Mesenchymal stem cell (in vitro differentiated cells and primary cell): ENCODE data around the gene POLR3A.

Experiments used
- DNase-seq: peaks from one replicate; pipeline ENCODE4 v3.0.0-alpha.2; 2013
- H2AFZ ChIP-seq: one replicate; pipeline ENCODE4 v1.6.1; 2013; ENCODE audit warnings: low read depth, mild to moderate bottlenecking, control low read depth, inconsistent platforms, low read length, moderate library complexity
- H2AK5ac ChIP-seq: 2 replicates; pipeline ENCODE4 v1.6.1; 2013; ENCODE audit warnings: low read length, moderate library complexity, mild to moderate bottlenecking, inconsistent platforms; ENCODE audit not compliant: severe bottlenecking
- H2BK120ac ChIP-seq: one replicate; pipeline ENCODE4 v1.6.1; 2013; ENCODE audit warnings: low read depth, mild to moderate bottlenecking, inconsistent platforms, low read length, moderate library complexity
- H2BK12ac ChIP-seq, 2 experiments: one replicate each; pipeline ENCODE4 v1.6.1; 2013; ENCODE audit warnings: inconsistent platforms in 2 of 2, low read length in 2 of 2, mild to moderate bottlenecking in 2 of 2, moderate library complexity in 2 of 2, control low read depth in 1 of 2
- H2BK15ac ChIP-seq: one replicate; pipeline ENCODE4 v1.6.1; 2013; ENCODE audit warnings: mild to moderate bottlenecking, low read depth, inconsistent platforms; ENCODE audit not compliant: poor library complexity, severe bottlenecking
- H2BK5ac ChIP-seq: 2 replicates; pipeline ENCODE4 v1.6.1; 2013; ENCODE audit warnings: low read depth, mild to moderate bottlenecking, low read length, control low read depth, inconsistent platforms; ENCODE audit not compliant: poor library complexity, severe bottlenecking
- H3K14ac ChIP-seq, 2 experiments: one replicate each; pipeline ENCODE4 v1.6.1; 2013; ENCODE audit warnings: inconsistent platforms in 2 of 2, low read length in 2 of 2, control low read depth in 1 of 2, mild to moderate bottlenecking in 1 of 2, moderate library complexity in 1 of 2
- H3K18ac ChIP-seq, 2 experiments: one replicate each; pipeline ENCODE4 v1.6.1; 2013; ENCODE audit warnings: inconsistent platforms in 2 of 2, low read length in 2 of 2, control low read depth in 1 of 2, low read depth in 1 of 2, mild to moderate bottlenecking in 1 of 2
- H3K23ac ChIP-seq, 2 experiments: one replicate each; pipeline ENCODE4 v1.6.1; 2013; ENCODE audit warnings: inconsistent platforms in 2 of 2, low read length in 2 of 2, mild to moderate bottlenecking in 2 of 2, moderate library complexity in 2 of 2, control low read depth in 1 of 2
- H3K27ac ChIP-seq: 2 replicates; pipeline ENCODE4 v1.5.1; 2013; ENCODE audit warnings: mild to moderate bottlenecking, moderate library complexity, low read length, control low read depth, inconsistent platforms; ENCODE audit not compliant: poor library complexity, severe bottlenecking
- H3K27me3 ChIP-seq, 2 experiments: 2 replicates each; pipeline versions ENCODE4 v1.6.1 to v1.7.0; 2013; ENCODE audit warnings: low read length in 2 of 2, mild to moderate bottlenecking in 2 of 2, moderate library complexity in 2 of 2, control low read depth in 1 of 2, inconsistent platforms in 1 of 2; ENCODE audit not compliant: control insufficient read depth in 1 of 2, insufficient read depth in 1 of 2
- H3K36me3 ChIP-seq, 2 experiments: 2 replicates each; pipeline versions ENCODE4 v1.6.1 to v1.7.0; 2013; ENCODE audit warnings: low read length in 2 of 2, control low read depth in 1 of 2, inconsistent platforms in 1 of 2, low read depth in 1 of 2, mild to moderate bottlenecking in 1 of 2; ENCODE audit not compliant: insufficient read depth in 2 of 2, control insufficient read depth in 1 of 2
- H3K4ac ChIP-seq, 2 experiments: one replicate each; pipeline ENCODE4 v1.6.1; 2013; ENCODE audit warnings: inconsistent platforms in 2 of 2, low read length in 2 of 2, mild to moderate bottlenecking in 2 of 2, moderate library complexity in 2 of 2, control low read depth in 1 of 2, low read depth in 1 of 2
- H3K4me1 ChIP-seq: 2 replicates; pipeline ENCODE4 v1.6.1; 2013; ENCODE audit warnings: low read depth, low read length, control low read depth; ENCODE audit not compliant: control insufficient read depth, insufficient read depth
- H3K4me2 ChIP-seq: 2 replicates; pipeline ENCODE4 v1.6.1; 2013; ENCODE audit warnings: low read length, mild to moderate bottlenecking, inconsistent platforms; ENCODE audit not compliant: poor library complexity, severe bottlenecking
- H3K4me3 ChIP-seq, 2 experiments: 2 replicates each; pipeline versions ENCODE4 v1.5.1 to v1.7.0; 2013; ENCODE audit warnings: low read length in 2 of 2, mild to moderate bottlenecking in 2 of 2, control low read depth in 1 of 2, low read depth in 1 of 2; ENCODE audit not compliant: insufficient read depth in 1 of 2
- H3K79me1 ChIP-seq: replicated peaks from 2 replicates; pipeline ENCODE4 v1.6.1; 2013; ENCODE audit warnings: mild to moderate bottlenecking, control low read depth, low read length, inconsistent platforms; ENCODE audit not compliant: poor library complexity, severe bottlenecking
- H3K9ac ChIP-seq: 2 replicates; pipeline ENCODE4 v1.7.0; 2013; ENCODE audit warnings: mild to moderate bottlenecking, low read length, moderate library complexity
- H3K9me3 ChIP-seq: 2 replicates; pipeline ENCODE4 v1.7.0; 2013; ENCODE audit warnings: mild to moderate bottlenecking, low read length; ENCODE audit not compliant: control insufficient read depth
- H4K8ac ChIP-seq: one replicate; pipeline ENCODE4 v1.6.1; 2013; ENCODE audit warnings: inconsistent platforms, mild to moderate bottlenecking, low read length, moderate library complexity
- H4K91ac ChIP-seq: one replicate; pipeline ENCODE4 v1.6.1; 2013; ENCODE audit warnings: mild to moderate bottlenecking, low read length, inconsistent platforms
- WGBS: methylation state at CpG from one replicate; pipeline ENCODE4 v1.1.7; 2013; ENCODE audit warnings: mixed read lengths; 5-methylcytosine and 5-hydroxymethylcytosine counted together

POLR3A gene

DNA sequence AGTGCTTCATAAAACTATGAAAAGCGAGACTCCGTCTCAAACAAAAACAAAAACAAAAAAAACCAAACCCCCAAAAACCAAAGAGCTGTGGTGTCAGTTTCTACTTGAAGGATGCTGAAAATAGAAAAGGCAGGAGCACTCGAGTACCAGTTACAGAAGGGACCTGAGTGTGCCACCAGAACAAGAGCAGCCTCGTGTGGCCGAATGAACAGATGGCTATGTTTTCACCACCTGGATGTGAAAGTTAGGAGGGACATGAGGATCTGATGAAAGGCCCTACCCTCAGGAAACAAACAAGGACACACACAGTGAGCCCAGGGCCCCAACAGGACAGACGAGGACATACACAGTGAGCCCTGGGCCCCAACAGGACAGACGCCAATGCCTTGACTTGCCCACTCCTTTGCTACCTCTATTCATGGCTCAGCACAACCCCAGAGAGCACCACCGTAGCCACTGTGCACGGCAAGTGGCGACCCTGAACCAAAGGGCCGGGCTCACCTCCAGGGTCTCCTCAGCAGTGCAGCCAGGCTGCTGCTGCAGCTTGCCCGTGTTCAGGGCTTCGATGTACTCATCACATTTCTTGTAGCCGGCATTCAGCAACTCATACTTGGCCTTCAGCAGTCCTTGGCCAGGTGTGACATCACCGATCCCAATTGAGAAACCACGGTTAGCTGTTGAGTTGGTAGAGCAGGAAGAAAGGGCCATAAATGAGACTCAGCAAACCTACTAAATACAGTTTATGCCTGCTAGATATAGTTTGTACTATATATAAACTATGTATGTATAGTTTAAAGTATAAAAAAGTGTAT lies 24.9 kb downstream of the POLR3A start:
- Histone ChIP-seq H3K23ac (no peak overlapping the region), H3K18ac (no peak overlapping the region), H3K4me1 (no peaks in the 10 kb centered on the region), H3K27ac (no peak overlapping the region), H3K4ac (no peak overlapping the region), H4K91ac (no peak overlapping the region), H3K79me1 (peaks cover 12% of the 10 kb centered on the region), H2AFZ (no peak overlapping the region), H3K36me3 (peaks cover 62 to 94% of the 10 kb centered on the region in 2 experiments), H3K27me3 (no peaks in the 10 kb centered on the region), H3K4me2 (no peak overlapping the region), H2BK5ac (no peak overlapping the region), H2AK5ac (no peak overlapping the region), H3K9me3 (no peaks in the 10 kb centered on the region), H2BK12ac (no peak overlapping the region), H3K4me3 (no peak overlapping the region), H2BK120ac (no peak overlapping the region), H4K8ac (no peak overlapping the region), H3K9ac (no peak overlapping the region), H3K14ac (no peak overlapping the region), H2BK15ac (no peak overlapping the region)
- no peak for DNase-seq
- 92% methylated on average over 14 of the region's 16 CpGs for WGBS

DNA sequence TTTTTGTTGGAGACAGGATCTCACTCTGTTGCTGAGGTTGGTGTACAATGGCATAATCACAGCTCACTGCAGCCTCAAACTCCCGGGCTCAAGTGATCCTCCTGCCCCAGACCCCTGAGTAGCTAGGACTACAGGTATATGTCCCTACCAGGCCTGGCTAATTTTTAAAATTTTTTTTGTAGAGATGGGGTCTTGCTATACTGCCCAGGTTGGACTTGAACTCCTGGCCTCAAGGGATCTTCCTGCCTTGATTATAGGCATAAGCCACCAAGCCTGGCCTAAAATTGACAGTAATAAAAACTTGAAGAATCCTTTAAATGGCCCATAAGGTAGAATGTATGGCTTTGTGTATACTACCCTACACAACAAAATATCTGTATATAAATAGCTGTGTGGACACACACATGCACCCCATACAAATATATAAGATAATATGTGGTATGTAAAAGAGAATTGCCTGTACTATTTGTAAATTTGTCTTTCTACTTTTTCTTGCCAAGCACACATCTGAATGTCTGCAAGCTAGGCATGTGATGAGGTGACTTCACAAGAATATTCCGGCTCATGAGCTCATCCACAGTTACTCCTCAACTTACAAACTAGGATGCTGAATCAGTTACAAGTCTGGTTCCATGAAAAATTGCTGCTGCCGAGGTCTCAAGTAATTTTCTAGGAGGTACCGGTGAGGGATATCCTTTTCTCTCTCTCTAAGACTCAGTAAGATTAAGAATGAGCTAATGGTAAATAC lies 26.6 kb downstream of the POLR3A start:
- Histone ChIP-seq H3K4me2 (no peak overlapping the region), H2BK12ac (no peak overlapping the region)

DNA sequence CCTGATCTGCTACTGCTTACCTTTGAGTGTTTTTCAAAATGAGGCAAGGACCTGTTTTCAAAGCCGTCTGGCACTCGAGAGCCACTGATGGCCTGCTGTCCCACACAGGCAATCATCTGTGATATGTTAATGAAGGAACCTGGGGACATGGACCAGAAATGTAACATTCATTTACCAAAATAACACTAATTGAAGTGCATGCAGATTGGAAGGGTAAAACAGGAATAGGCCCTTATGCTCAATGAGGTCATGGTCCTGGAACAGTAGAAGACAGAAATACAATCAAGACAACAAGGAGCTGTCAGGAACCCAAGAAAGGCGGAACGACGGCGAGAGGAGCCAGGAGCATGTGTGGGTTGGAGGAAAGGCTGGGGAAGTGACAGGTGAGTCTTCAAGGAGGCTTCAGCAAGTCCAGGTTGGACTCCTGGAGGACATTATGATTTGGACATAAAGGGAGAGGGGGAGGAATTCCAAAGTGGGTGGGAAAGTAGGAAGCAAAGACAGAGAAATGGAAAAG lies 28.3 kb downstream of the POLR3A start:
- no peak overlapping the region for H3K14ac ChIP-seq
- no peak overlapping the region for H2BK12ac ChIP-seq
- no peak overlapping the region for H2BK15ac ChIP-seq
- no peak overlapping the region for H3K23ac ChIP-seq
- no peaks in the 10 kb centered on the region for H3K27me3 ChIP-seq
- 99% methylated on average over 4 of the region's 6 CpGs for WGBS
- H3K79me1 ChIP-seq, result peaks cover 12% of the 10 kb centered on the region
- no peaks in the 10 kb centered on the region for H3K4me1 ChIP-seq
- no peaks in the 10 kb centered on the region for H3K9me3 ChIP-seq
- no peak overlapping the region for H2AK5ac ChIP-seq
- H3K9ac ChIP-seq, result no peak overlapping the region
- H3K4me3 ChIP-seq, result no peak overlapping the region
- no peak overlapping the region for H3K18ac ChIP-seq
- no peak overlapping the region for H2AFZ ChIP-seq
- no peak overlapping the region for H2BK120ac ChIP-seq
- peaks cover 49 to 70% of the 10 kb centered on the region in 2 experiments for H3K36me3 ChIP-seq
- H3K4ac ChIP-seq, result no peak overlapping the region
- DNase-seq, result no peak
- no peak overlapping the region for H3K4me2 ChIP-seq
- H3K27ac ChIP-seq, result no peak overlapping the region
- H2BK5ac ChIP-seq, result no peak overlapping the region
- no peak overlapping the region for H4K91ac ChIP-seq
- no peak overlapping the region for H4K8ac ChIP-seq

More for the DNA sequence above, 26.6 kb downstream of the POLR3A start:
- H4K8ac ChIP-seq, result no peak overlapping the region
- WGBS, result no CpG with 5 or more reads among the region's 4 CpGs
- no peak overlapping the region for H2BK5ac ChIP-seq
- H3K27ac ChIP-seq, result no peak overlapping the region
- peaks cover 12% of the 10 kb centered on the region for H3K79me1 ChIP-seq
- no peak overlapping the region for H3K18ac ChIP-seq
- H2BK15ac ChIP-seq, result no peak overlapping the region
- H3K36me3 ChIP-seq, result peaks cover 55 to 85% of the 10 kb centered on the region in 2 experiments
- DNase-seq, result no peak
- no peak overlapping the region for H4K91ac ChIP-seq
- H3K14ac ChIP-seq, result no peak overlapping the region
- no peak overlapping the region for H3K4ac ChIP-seq
- H3K27me3 ChIP-seq, result no peaks in the 10 kb centered on the region
- H3K4me1 ChIP-seq, result no peaks in the 10 kb centered on the region
- H2AK5ac ChIP-seq, result no peak overlapping the region
- no peak overlapping the region for H2BK120ac ChIP-seq
- no peak overlapping the region for H2AFZ ChIP-seq
- H3K4me3 ChIP-seq, result no peak overlapping the region
- no peaks in the 10 kb centered on the region for H3K9me3 ChIP-seq
- no peak overlapping the region for H3K23ac ChIP-seq
- peak overlapping the region; percentile 69 for H3K9ac ChIP-seq

DNA sequence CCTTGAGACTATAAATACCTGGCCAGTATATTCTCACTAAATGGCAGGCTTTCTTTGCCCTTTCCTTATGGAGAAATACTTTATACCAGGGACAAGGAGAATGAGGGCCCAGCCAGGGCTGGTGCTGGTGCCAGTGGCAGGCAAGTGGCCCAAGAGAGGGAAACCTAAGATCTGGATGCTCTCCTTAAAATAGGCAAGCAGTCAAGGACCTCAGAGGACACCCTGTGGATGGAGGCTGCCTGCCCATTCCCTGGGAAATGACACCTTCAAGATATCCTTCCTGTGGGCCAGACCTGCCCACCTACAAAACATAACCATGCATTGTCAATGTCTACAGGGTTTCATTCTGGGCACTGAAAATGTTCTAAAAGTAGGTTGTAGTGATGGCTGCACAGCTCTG lies 29.1 kb downstream of the POLR3A start:
- no peak overlapping the region for H3K14ac ChIP-seq
- no peak overlapping the region for H2BK5ac ChIP-seq
- H3K18ac ChIP-seq, result no peak overlapping the region
- H4K8ac ChIP-seq, result no peak overlapping the region
- no peak overlapping the region for H2AK5ac ChIP-seq
- no peak overlapping the region for H2AFZ ChIP-seq
- H3K9ac ChIP-seq, result no peak overlapping the region
- H4K91ac ChIP-seq, result no peak overlapping the region
- H2BK12ac ChIP-seq, result no peak overlapping the region
- no peak overlapping the region for H3K4me2 ChIP-seq
- H3K9me3 ChIP-seq, result no peaks in the 10 kb centered on the region
- H3K36me3 ChIP-seq, result peaks cover 45 to 63% of the 10 kb centered on the region in 2 experiments
- H2BK15ac ChIP-seq, result no peak overlapping the region
- no peak overlapping the region for H2BK120ac ChIP-seq
- H3K27ac ChIP-seq, result no peak overlapping the region
- H3K4me1 ChIP-seq, result no peaks in the 10 kb centered on the region
- no peak overlapping the region for H3K4me3 ChIP-seq
- no peaks in the 10 kb centered on the region for H3K27me3 ChIP-seq
- H3K23ac ChIP-seq, result no peak overlapping the region
- no peak for DNase-seq
- H3K79me1 ChIP-seq, result peaks cover 8% of the 10 kb centered on the region
- no peak overlapping the region for H3K4ac ChIP-seq
